ENCODE measurements around the gene CCNT2. TPM values are rescaled to one million over a fixed set of nuclear protein-coding genes. Genes with fewer than 3 reads are reported as not detected.

CCNT2 gene
- total RNA-seq (24.9 and 27.7 TPM in 2 replicates), polyA plus RNA-seq (21.9 and 31.8 TPM in 2 replicates)

DNA sequence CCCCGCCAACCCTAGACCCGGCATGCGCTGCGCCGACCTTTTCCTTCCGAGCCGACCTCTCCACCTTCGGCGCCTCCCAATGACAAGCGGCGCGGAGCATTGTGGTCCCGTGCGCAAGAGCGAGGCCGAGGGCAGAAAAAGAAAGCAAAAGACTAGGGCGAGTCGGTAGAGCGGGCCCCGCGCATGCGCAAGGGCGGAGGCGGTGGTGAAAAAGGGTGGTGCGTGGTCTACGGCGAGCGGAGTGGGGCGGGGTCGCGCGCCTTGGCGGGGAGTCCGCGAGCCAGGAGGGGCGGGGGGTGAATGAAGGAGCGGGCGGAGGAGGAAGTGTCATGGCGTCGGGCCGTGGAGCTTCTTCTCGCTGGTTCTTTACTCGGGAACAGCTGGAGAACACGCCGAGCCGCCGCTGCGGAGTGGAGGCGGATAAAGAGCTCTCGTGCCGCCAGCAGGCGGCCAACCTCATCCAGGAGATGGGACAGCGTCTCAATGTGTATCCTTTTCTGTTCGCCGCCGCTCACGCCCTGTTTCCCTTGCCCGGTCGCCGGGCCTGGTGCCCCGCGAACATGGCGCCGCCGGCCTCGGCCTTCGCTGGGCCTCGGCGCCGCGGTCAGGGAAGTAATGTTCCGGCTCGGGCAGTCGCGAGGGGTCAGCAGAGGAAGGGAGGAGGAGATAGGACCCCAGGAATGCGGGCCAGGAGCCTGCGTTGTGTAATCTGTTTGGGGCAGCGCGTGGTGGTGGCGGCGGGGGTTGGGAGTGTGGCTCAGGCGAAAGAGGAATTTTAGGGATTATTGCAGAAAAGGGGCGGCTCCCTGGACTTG lies at the start of gene CCNT2:
Gene CCNT2 (plus strand): TSS at position 297 of the 815 bp plus-strand sequence. CDS start 33 bp downstream, at position 330.
- TF ChIP-seq, protein P1, sequence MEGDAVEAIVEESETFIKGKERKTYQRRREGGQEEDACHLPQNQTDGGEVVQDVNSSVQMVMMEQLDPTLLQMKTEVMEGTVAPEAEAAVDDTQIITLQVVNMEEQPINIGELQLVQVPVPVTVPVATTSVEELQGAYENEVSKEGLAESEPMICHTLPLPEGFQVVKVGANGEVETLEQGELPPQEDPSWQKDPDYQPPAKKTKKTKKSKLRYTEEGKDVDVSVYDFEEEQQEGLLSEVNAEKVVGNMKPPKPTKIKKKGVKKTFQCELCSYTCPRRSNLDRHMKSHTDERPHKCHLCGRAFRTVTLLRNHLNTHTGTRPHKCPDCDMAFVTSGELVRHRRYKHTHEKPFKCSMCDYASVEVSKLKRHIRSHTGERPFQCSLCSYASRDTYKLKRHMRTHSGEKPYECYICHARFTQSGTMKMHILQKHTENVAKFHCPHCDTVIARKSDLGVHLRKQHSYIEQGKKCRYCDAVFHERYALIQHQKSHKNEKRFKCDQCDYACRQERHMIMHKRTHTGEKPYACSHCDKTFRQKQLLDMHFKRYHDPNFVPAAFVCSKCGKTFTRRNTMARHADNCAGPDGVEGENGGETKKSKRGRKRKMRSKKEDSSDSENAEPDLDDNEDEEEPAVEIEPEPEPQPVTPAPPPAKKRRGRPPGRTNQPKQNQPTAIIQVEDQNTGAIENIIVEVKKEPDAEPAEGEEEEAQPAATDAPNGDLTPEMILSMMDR (IDR thresholded peaks at IDR 0.05; ENCODE audit: low read depth, low read length), result no peak
- H3K27me3 ChIP-seq, result no peaks in the 10 kb centered on the region
- peak within 1 kb of the TSS; percentile 99 for H3K27ac ChIP-seq
- H3K4me1 ChIP-seq (ENCODE audit: low read depth), result peaks cover 18% of the 10 kb centered on the region
- H3K9me3 ChIP-seq (ENCODE audit: low read depth), result no peaks in the 10 kb centered on the region
- no peaks in the 10 kb centered on the region for H3K36me3 ChIP-seq
- peak; percentile 99 to 100 for DNase-seq (ENCODE audit: low read depth in 1 of 2, low spot score in 1 of 2)
- peak within 1 kb of the TSS; percentile 72 for H3K4me3 ChIP-seq

DNA sequence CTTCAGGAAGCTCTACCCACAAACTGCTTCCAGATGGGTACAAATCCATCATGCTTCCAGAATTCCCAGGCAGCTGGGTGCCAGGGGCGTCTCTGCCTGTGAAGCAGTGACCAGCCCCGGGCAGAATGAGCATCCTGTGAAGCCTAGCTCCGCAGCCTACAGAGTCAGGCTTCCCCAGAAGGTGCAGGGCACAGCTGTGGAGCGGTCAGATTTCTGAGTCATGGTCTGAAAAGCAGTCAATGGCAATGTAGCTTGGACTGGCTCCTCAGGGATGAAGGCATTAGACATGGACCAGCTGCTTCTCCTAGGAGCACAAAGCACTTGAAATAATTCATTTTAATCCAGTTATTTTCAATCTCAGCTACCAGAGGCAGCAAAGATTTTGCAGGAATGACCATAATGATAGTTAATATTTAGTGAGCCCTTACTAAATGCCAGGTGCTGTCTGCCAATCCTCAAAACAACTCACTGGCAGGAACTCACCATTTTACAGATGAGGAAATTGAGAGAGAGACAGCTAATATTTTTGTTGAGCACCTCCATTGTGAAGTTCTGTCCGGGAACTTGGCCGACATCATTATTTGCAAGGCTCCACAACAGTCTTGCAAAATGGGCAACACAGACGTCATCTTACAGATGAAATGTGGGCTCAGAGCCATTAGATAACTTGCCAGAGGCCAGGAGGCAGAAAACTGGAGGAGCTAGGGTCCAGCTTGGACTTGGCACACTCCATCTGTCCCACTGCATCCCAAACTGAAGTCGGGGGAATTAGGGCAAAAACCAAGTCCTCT lies 48.5 kb upstream of the CCNT2 start:
- TF ChIP-seq, protein P1 (IDR thresholded peaks at IDR 0.05; ENCODE audit: low read depth, low read length), result no peak
- Histone ChIP-seq H3K36me3 (no peaks in the 10 kb centered on the region), H3K4me1 (ENCODE audit: low read depth) (no peaks in the 10 kb centered on the region), H3K9me3 (ENCODE audit: low read depth) (no peaks in the 10 kb centered on the region), H3K4me3 (no peak overlapping the region), H3K27ac (no peak overlapping the region), H3K27me3 (no peaks in the 10 kb centered on the region)
- peak in 1 of 2 donors; percentile 37 for DNase-seq (ENCODE audit: low read depth in 1 of 2, low spot score in 1 of 2)

DNA sequence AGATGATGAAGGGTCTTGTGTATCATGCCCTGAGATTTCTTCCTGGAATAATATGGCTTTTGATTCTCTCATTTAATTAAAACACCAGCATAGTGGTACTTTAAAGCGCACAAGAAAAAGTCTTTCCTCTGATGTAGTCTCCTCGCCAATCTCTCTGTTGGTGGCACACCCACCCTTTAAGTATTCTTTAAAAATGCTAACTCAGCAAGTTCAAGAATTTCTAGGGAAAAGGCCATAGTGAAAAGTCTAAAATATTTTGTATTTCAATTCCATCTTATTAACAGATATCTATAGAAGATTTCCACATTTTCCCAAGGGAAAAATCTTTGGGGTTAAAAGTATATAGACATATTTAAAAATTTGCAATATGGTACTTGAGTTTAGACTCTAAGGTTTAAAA lies 45.5 kb upstream of the CCNT2 start:
- H3K4me1 ChIP-seq (ENCODE audit: low read depth), result no peaks in the 10 kb centered on the region
- TF ChIP-seq, protein P1 (IDR thresholded peaks at IDR 0.05; ENCODE audit: low read depth, low read length), result no peak
- H3K36me3 ChIP-seq, result no peaks in the 10 kb centered on the region
- no peaks in the 10 kb centered on the region for H3K27me3 ChIP-seq
- DNase-seq (ENCODE audit: low read depth in 1 of 2, low spot score in 1 of 2), result no peak
- H3K9me3 ChIP-seq (ENCODE audit: low read depth), result no peaks in the 10 kb centered on the region
- no peak overlapping the region for H3K4me3 ChIP-seq
- no peak overlapping the region for H3K27ac ChIP-seq

DNA sequence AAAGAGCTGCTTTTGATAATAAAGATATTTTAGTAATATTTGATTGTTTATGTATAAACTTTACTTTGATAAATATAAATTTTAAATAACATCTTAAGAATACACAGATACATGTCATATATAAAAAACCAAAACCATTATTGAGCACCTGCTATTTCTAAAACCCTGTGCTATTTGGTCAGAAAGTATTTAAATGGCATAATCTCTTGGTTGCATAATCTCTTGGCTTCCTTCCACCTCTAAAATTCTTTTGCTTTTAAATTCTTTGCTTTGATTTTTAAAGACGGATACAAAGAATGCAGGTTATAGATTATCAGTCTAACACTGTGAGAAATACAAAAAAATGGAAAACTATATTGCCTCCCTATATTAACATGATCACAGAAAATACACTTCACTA lies 43.3 kb upstream of the CCNT2 start:
- DNase-seq (ENCODE audit: low read depth in 1 of 2, low spot score in 1 of 2), result peak in 1 of 2 donors; percentile 8
- Histone ChIP-seq H3K4me3 (no peak overlapping the region), H3K27ac (no peak overlapping the region), H3K27me3 (no peaks in the 10 kb centered on the region), H3K9me3 (ENCODE audit: low read depth) (no peaks in the 10 kb centered on the region), H3K4me1 (ENCODE audit: low read depth) (no peaks in the 10 kb centered on the region), H3K36me3 (no peaks in the 10 kb centered on the region)
- TF ChIP-seq, protein P1 (IDR thresholded peaks at IDR 0.05; ENCODE audit: low read depth, low read length), result no peak

DNA sequence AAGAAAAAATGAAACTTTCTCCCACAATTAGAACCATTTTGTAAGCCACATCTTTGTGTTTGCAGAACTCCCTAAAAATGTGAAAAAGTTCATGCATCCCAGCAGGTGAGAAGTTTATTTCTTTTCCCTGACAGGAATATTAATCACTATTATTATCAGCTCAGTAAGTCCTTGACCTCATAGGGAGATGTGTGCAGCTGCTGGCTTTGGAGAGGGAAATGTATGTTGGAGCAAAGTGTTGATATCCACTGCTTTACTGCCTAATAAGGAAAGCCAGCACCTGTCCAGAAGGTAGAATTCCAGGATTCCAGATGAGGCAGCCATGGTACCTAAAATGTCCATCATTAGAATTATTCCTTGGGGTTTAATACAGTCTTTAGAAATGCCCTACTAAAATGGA lies 35.8 kb upstream of the CCNT2 start:
- DNase-seq (ENCODE audit: low read depth in 1 of 2, low spot score in 1 of 2), result no peak
- Histone ChIP-seq H3K9me3 (ENCODE audit: low read depth) (no peaks in the 10 kb centered on the region), H3K4me1 (ENCODE audit: low read depth) (no peaks in the 10 kb centered on the region), H3K27ac (no peak overlapping the region), H3K27me3 (no peaks in the 10 kb centered on the region), H3K36me3 (no peaks in the 10 kb centered on the region), H3K4me3 (no peak overlapping the region)
- TF ChIP-seq, protein P1 (IDR thresholded peaks at IDR 0.05; ENCODE audit: low read depth, low read length), result no peak
